Upper lobe of left lung (tissue), 6 donors: Measurements from ENCODE around the gene GXYLT1. TPM values are rescaled to one million over a fixed set of nuclear protein-coding genes. Genes with fewer than 3 reads are reported as not detected.
A peak's percentile ranks its signal among the peaks of the same experiment; 100 is the strongest.

ENCODE experiments used
- ATAC-seq, 2 donors: fragments of 200-7000 bp; cut with Tn5 transposase; one replicate each; pipeline ENCODE4 v1.9.1; 2022; ENCODE audit warnings: mild to moderate bottlenecking in 2 of 2, moderate library complexity in 2 of 2; ENCODE audit not compliant: low FRiP score in 2 of 2
- DNase-seq, 2 donors: peaks; one replicate each; pipeline ENCODE4 v3.0.0-alpha.2; 2019 to 2020
- H3K27ac ChIP-seq, 4 donors: fragments of 200-600 bp; sonication (generic); one replicate each; pipeline ENCODE4 v1.5.1; 2016 to 2019
- H3K27me3 ChIP-seq, 4 donors: fragments of 200-600 bp; sonication (generic); one replicate each; pipeline ENCODE4 v1.5.1; 2017 to 2019
- H3K36me3 ChIP-seq, 4 donors: fragments of 200-600 bp; sonication (generic); one replicate each; pipeline ENCODE4 v1.5.1; 2016 to 2019
- H3K4me1 ChIP-seq, 4 donors: fragments of 200-600 bp; sonication (generic); one replicate each; pipeline ENCODE4 v1.5.1; 2018 to 2019
- H3K4me3 ChIP-seq, 4 donors: fragments of 200-600 bp; sonication (generic); one replicate each; pipeline ENCODE4 v1.5.1; 2017 to 2019; ENCODE audit warnings: mild to moderate bottlenecking in 2 of 4, moderate library complexity in 1 of 4
- H3K9me3 ChIP-seq, 4 donors: fragments of 200-600 bp; sonication (generic); one replicate each; pipeline ENCODE4 v1.5.1; 2018 to 2019
- CTCF ChIP-seq, 6 experiments: fragments of 450-650 bp in 4 of 6; fragments of 200-600 bp in 2 of 6; sonication (generic) in 2 of 6; IDR thresholded peaks; one replicate each; pipeline ENCODE4 v1.5.1; 2016 to 2019; ENCODE audit warnings: antibody characterized with exemption in 6 of 6
- EP300 ChIP-seq, 4 donors: sonication (generic); formaldehyde crosslinking; IDR thresholded peaks; one replicate each; pipeline ENCODE4 v1.5.1; 2017; ENCODE audit warnings: antibody characterized with exemption in 4 of 4, control low read depth in 2 of 4
- POLR2A ChIP-seq, 4 donors: fragments of 450-650 bp; IDR thresholded peaks; one replicate each; pipeline ENCODE4 v1.5.1; 2016 to 2017; ENCODE audit warnings: antibody characterized with exemption in 4 of 4, mild to moderate bottlenecking in 2 of 4
- POLR2AphosphoS5 ChIP-seq, 2 donors: sonication (generic); formaldehyde crosslinking; IDR thresholded peaks; one replicate each; pipeline ENCODE4 v1.5.1; 2017; ENCODE audit warnings: antibody characterized with exemption in 2 of 2
- WGBS, 2 donors: methylation state at CpG; one replicate each; pipeline ENCODE4 v1.1.5; 2017 to 2018; 5-methylcytosine and 5-hydroxymethylcytosine counted together
- total RNA-seq, 6 donors: library from RNA; depleted of rRNA in 4 of 6; stranded (reverse); fragments of >200 nt in 4 of 6; gene quantifications; one replicate each; pipeline versions ENCODE4 v1.1.0 to v1.2.1, GENCODE V29; 2016 to 2021
- donor health status: DM: no; HTN: no; CAD: no; lungs with moderate emphysema.
- donor health status: DM: no; HTN: yes; CAD: no; lungs with severe emphysema.

GXYLT1 gene
- total RNA-seq, 6 donors from 2014 or later = 11.3 to 24.6 (median 12.3) TPM

GRCh38 chr12:42094277-42094676 is 50.4 kb downstream of the GXYLT1 start:
- TF ChIP-seq POLR2A (IDR thresholded peaks at IDR 0.05) (no peak), CTCF (IDR thresholded peaks at IDR 0.05) (no peak), EP300 (IDR thresholded peaks at IDR 0.05) (no peak), POLR2AphosphoS5 (IDR thresholded peaks at IDR 0.05) (no peak)
- no peak for DNase-seq
- no peaks in the 10 kb centered on the region for H3K27me3 ChIP-seq
- no peak overlapping the region for H3K4me3 ChIP-seq
- no peak overlapping the region for H3K27ac ChIP-seq
- H3K4me1 ChIP-seq = no peaks in the 10 kb centered on the region
- H3K36me3 ChIP-seq = peaks cover 0 to 6% (median 2%) of the 10 kb centered on the region in 4 donors
- H3K9me3 ChIP-seq = no peaks in the 10 kb centered on the region
- peak in 1 of 2 donors; percentile 51 for ATAC-seq
- WGBS, 2 donors = 90 to 91% methylated on average over 5 of the region's 5 CpGs

- DNase-seq = no peak
- Histone ChIP-seq H3K27ac (no peak overlapping the region), H3K36me3 (peaks cover 0 to 12% (median 2%) of the 10 kb centered on the region in 4 donors), H3K9me3 (no peaks in the 10 kb centered on the region), H3K4me1 (no peaks in the 10 kb centered on the region), H3K4me3 (no peak overlapping the region), H3K27me3 (no peaks in the 10 kb centered on the region)
- WGBS, 2 donors = 84 to 86% methylated on average over 2 of the region's 2 CpGs
- no peak for TF ChIP-seq POLR2AphosphoS5 (IDR thresholded peaks at IDR 0.05)
- no peak for TF ChIP-seq POLR2A (IDR thresholded peaks at IDR 0.05)
- TF ChIP-seq EP300 (IDR thresholded peaks at IDR 0.05) = no peak
- TF ChIP-seq CTCF (IDR thresholded peaks at IDR 0.05) = no peak
- no peak for ATAC-seq
Measured at GRCh38 chr12:42091769-42092168, 52.9 kb downstream of the GXYLT1 start.

GRCh38 chr12:42090899-42091298 is 53.8 kb downstream of the GXYLT1 start:
- H3K27me3 ChIP-seq = no peaks in the 10 kb centered on the region
- no peaks in the 10 kb centered on the region for H3K9me3 ChIP-seq
- no peaks in the 10 kb centered on the region for H3K4me1 ChIP-seq
- TF ChIP-seq POLR2A (IDR thresholded peaks at IDR 0.05) (no peak), EP300 (IDR thresholded peaks at IDR 0.05) (no peak), POLR2AphosphoS5 (IDR thresholded peaks at IDR 0.05) (no peak), CTCF (IDR thresholded peaks at IDR 0.05) (no peak)
- ATAC-seq (no peak), DNase-seq (no peak)
- H3K4me3 ChIP-seq = no peak overlapping the region
- H3K27ac ChIP-seq = no peak overlapping the region
- peaks cover 0 to 8% (median 0%) of the 10 kb centered on the region in 4 donors for H3K36me3 ChIP-seq

DNA sequence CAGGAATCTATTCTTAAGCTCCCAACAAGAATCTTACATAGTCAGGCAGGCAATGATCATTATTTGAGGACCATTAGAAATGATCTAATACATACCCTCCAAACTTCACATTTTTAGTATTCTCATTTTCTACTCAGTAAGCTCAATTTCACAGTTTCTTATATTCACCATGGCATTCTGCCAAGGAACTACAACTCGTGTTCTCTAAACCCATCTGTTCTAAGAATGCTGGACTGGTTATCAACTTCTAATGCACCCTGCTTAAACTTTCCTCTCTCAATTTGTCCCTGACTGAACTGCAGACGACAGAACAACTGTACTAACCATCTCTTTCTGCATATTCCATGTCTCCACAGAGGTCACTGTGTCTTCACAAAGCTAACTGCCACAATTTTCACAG is 58.6 kb downstream of the GXYLT1 start:
- DNase-seq = no peak
- Histone ChIP-seq H3K4me1 (no peaks in the 10 kb centered on the region), H3K27ac (no peak overlapping the region), H3K9me3 (no peaks in the 10 kb centered on the region), H3K36me3 (peaks cover 0 to 10% (median 0%) of the 10 kb centered on the region in 4 donors), H3K4me3 (no peak overlapping the region), H3K27me3 (no peaks in the 10 kb centered on the region)
- TF ChIP-seq EP300 (IDR thresholded peaks at IDR 0.05) (no peak), POLR2AphosphoS5 (IDR thresholded peaks at IDR 0.05) (no peak), POLR2A (IDR thresholded peaks at IDR 0.05) (no peak), CTCF (IDR thresholded peaks at IDR 0.05) (no peak)
- 71 to 80% methylated on average over 2 of the region's 2 CpGs for WGBS, 2 donors
- no peak for ATAC-seq

DNA sequence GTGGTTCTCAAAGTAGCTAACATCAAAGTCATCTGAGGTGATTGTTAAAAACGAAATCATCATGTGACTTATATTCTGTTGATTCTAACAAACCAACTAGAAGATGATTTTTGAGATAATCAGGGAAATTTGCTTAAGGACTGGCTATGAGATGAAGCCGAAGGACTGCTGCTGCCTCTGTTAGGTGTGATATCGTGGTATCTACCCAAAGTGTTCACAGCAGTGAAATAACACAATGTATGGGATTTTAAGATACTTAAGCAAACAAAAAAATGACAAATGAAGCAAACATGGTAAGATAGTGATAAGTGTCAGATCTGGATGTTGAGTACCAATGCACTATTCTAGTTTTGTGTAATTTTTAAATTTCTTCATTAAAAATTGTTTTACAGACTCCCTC is 59.1 kb downstream of the GXYLT1 start:
- TF ChIP-seq POLR2A (IDR thresholded peaks at IDR 0.05) (no peak), CTCF (IDR thresholded peaks at IDR 0.05) (no peak), POLR2AphosphoS5 (IDR thresholded peaks at IDR 0.05) (no peak), EP300 (IDR thresholded peaks at IDR 0.05) (no peak)
- peaks cover 0 to 10% (median 0%) of the 10 kb centered on the region in 4 donors for H3K36me3 ChIP-seq
- H3K4me3 ChIP-seq = no peak overlapping the region
- ATAC-seq (no peak), DNase-seq (no peak)
- H3K9me3 ChIP-seq = no peaks in the 10 kb centered on the region
- H3K27me3 ChIP-seq = no peaks in the 10 kb centered on the region
- 61 to 63% methylated on average over 3 of the region's 3 CpGs for WGBS, 2 donors
- H3K4me1 ChIP-seq = no peaks in the 10 kb centered on the region
- H3K27ac ChIP-seq = no peak overlapping the region
